Neural progenitor cell (in vitro differentiated cells): ENCODE results near the gene FBXW7. TPM values are rescaled to one million over a fixed set of nuclear protein-coding genes. Genes with fewer than 3 reads are reported as not detected.

Source experiments
- DNase-seq: peaks from one replicate; pipeline ENCODE4 v3.0.0-alpha.2; 2016; ENCODE audit warnings: low spot score
- H2AFZ ChIP-seq: fragments of 200-600 bp; sonication (generic); replicated peaks from 2 replicates; pipeline ENCODE4 v1.6.1; 2016; ENCODE audit warnings: antibody characterized with exemption
- H3F3A ChIP-seq: fragments of 200-600 bp; sonication (generic); 2 replicates; pipeline ENCODE4 v1.6.1; 2016; ENCODE audit warnings: antibody characterized with exemption, low read depth
- H3K27ac ChIP-seq: fragments of 200-600 bp; sonication (generic); 2 replicates; pipeline ENCODE4 v1.5.1; 2016; ENCODE audit warnings: mild to moderate bottlenecking
- H3K27me3 ChIP-seq: fragments of 200-600 bp; sonication (generic); 2 replicates; pipeline ENCODE4 v1.6.1; 2016; ENCODE audit warnings: mild to moderate bottlenecking, moderate library complexity
- H3K36me3 ChIP-seq: fragments of 200-600 bp; sonication (generic); 2 replicates; pipeline ENCODE4 v1.5.1; 2016
- H3K4me1 ChIP-seq: fragments of 200-600 bp; sonication (generic); 2 replicates; pipeline ENCODE4 v1.6.1; 2016; ENCODE audit warnings: mixed run types
- H3K4me2 ChIP-seq: fragments of 200-600 bp; sonication (generic); 2 replicates; pipeline ENCODE4 v1.6.1; 2016
- H3K4me3 ChIP-seq: fragments of 200-600 bp; sonication (generic); 2 replicates; pipeline ENCODE4 v1.5.1; 2016
- H3K79me2 ChIP-seq: fragments of 200-600 bp; sonication (generic); 2 replicates; pipeline ENCODE4 v1.6.1; 2016; ENCODE audit warnings: low read depth
- H3K9ac ChIP-seq: fragments of 200-600 bp; sonication (generic); 2 replicates; pipeline ENCODE4 v1.6.1; 2016
- H3K9me3 ChIP-seq: fragments of 200-600 bp; sonication (generic); 2 replicates; pipeline ENCODE4 v1.5.1; 2016; ENCODE audit warnings: low read depth
- H4K20me1 ChIP-seq: fragments of 200-600 bp; sonication (generic); 2 replicates; pipeline ENCODE4 v1.6.1; 2016; ENCODE audit warnings: low read depth
- H3K27ac Mint-ChIP-seq: 3 replicates; pipeline ENCODE4 v1.8.0; 2021; ENCODE audit warnings: mixed read lengths
- H3K27me3 Mint-ChIP-seq: 2 replicates; pipeline ENCODE4 v1.8.0; 2022; ENCODE audit warnings: low read depth, mild to moderate bottlenecking, inconsistent platforms, moderate library complexity, mixed read lengths; ENCODE audit not compliant: insufficient read depth
- H3K36me3 Mint-ChIP-seq: 3 replicates; pipeline ENCODE4 v1.8.0; 2021; ENCODE audit warnings: mixed read lengths
- H3K4me1 Mint-ChIP-seq: 3 replicates; pipeline ENCODE4 v1.8.0; 2021; ENCODE audit warnings: mixed read lengths
- H3K4me3 Mint-ChIP-seq: 3 replicates; pipeline ENCODE4 v1.8.0; 2021; ENCODE audit warnings: mild to moderate bottlenecking, moderate library complexity, mixed read lengths
- H3K9me3 Mint-ChIP-seq: 3 replicates; pipeline ENCODE4 v1.8.0; 2020; ENCODE audit warnings: mixed read lengths
- CTCF ChIP-seq: fragments of 200-600 bp; sonication (generic); IDR thresholded peaks from 2 replicates; pipeline ENCODE4 v1.5.1; 2017; ENCODE audit warnings: antibody characterized with exemption, mild to moderate bottlenecking
- EZH2 ChIP-seq: fragments of 200-600 bp; sonication (generic); IDR thresholded peaks from 2 replicates; pipeline ENCODE4 v1.6.1; 2017; ENCODE audit warnings: antibody characterized with exemption, mild to moderate bottlenecking, moderate library complexity
- EZH2phosphoT487 ChIP-seq: fragments of 200-600 bp; sonication (generic); IDR thresholded peaks from 2 replicates; pipeline ENCODE4 v1.6.1; 2017; ENCODE audit warnings: antibody characterized with exemption
- total RNA-seq: library from RNA; depleted of rRNA; stranded (reverse); fragments of >200 nt; gene quantifications from 2 replicates; pipeline ENCODE4 v1.2.3, GENCODE V29; 2015; ENCODE audit warnings: low replicate concordance

FBXW7 gene
- total RNA-seq, 1 donor from 2014 or later = 43.9 TPM

GRCh38 chr4:152401424-152401823 is 134.5 kb downstream of the FBXW7 start:
- H3K4me2 ChIP-seq = no peak overlapping the region
- Mint-ChIP-seq H3K27ac (no peak overlapping the region), H3K36me3 (peaks cover 10% of the 10 kb centered on the region), H3K27me3 (peaks cover 2% of the 10 kb centered on the region), H3K4me3 (no peak overlapping the region), H3K4me1 (no peaks in the 10 kb centered on the region), H3K9me3 (no peaks in the 10 kb centered on the region)
- no peak overlapping the region for H3K27ac ChIP-seq
- H3K36me3 ChIP-seq = no peaks in the 10 kb centered on the region
- DNase-seq = no peak
- no peak overlapping the region for H3K4me3 ChIP-seq
- H2AFZ ChIP-seq = no peak overlapping the region
- no peaks in the 10 kb centered on the region for H3K9me3 ChIP-seq
- no peak overlapping the region for H3K9ac ChIP-seq
- TF ChIP-seq CTCF (no peak), EZH2 (no peak), EZH2phosphoT487 (no peak)
- H3F3A ChIP-seq = no peaks in the 10 kb centered on the region
- H3K4me1 ChIP-seq = no peaks in the 10 kb centered on the region
- H3K79me2 ChIP-seq = no peaks in the 10 kb centered on the region
- no peaks in the 10 kb centered on the region for H4K20me1 ChIP-seq
- H3K27me3 ChIP-seq = no peaks in the 10 kb centered on the region

GRCh38 chr4:152399246-152399645 is 136.6 kb downstream of the FBXW7 start:
- H3K36me3 Mint-ChIP-seq = peaks cover 8% of the 10 kb centered on the region
- no peaks in the 10 kb centered on the region for H3K36me3 ChIP-seq
- H3K27me3 Mint-ChIP-seq = peaks cover 2% of the 10 kb centered on the region
- H4K20me1 ChIP-seq = peaks cover 5% of the 10 kb centered on the region
- H2AFZ ChIP-seq = no peak overlapping the region
- no peaks in the 10 kb centered on the region for H3F3A ChIP-seq
- H3K79me2 ChIP-seq = no peaks in the 10 kb centered on the region
- H3K27ac ChIP-seq = no peak overlapping the region
- no peaks in the 10 kb centered on the region for H3K9me3 ChIP-seq
- H3K4me3 Mint-ChIP-seq = no peak overlapping the region
- H3K27me3 ChIP-seq = no peaks in the 10 kb centered on the region
- TF ChIP-seq EZH2 = no peak
- TF ChIP-seq EZH2phosphoT487 = no peak
- TF ChIP-seq CTCF = no peak
- H3K9ac ChIP-seq = no peak overlapping the region
- no peak overlapping the region for H3K4me3 ChIP-seq
- DNase-seq = no peak
- no peaks in the 10 kb centered on the region for H3K4me1 Mint-ChIP-seq
- no peak overlapping the region for H3K27ac Mint-ChIP-seq
- no peaks in the 10 kb centered on the region for H3K4me1 ChIP-seq
- no peak overlapping the region for H3K4me2 ChIP-seq
- no peaks in the 10 kb centered on the region for H3K9me3 Mint-ChIP-seq

- peaks cover 2% of the 10 kb centered on the region for H3K27me3 Mint-ChIP-seq
- peak; percentile 27 for DNase-seq
Observed at GRCh38 chr4:152398060-152398459, 137.8 kb downstream of the FBXW7 start.

More at GRCh38 chr4:152398060-152398459, 137.8 kb downstream of the FBXW7 start:
- TF ChIP-seq CTCF = peak; percentile 60
- no peak for TF ChIP-seq EZH2
- Histone ChIP-seq H4K20me1 (peaks cover 5% of the 10 kb centered on the region), H3K4me2 (no peak overlapping the region), H3K36me3 (no peaks in the 10 kb centered on the region), H3K27me3 (no peaks in the 10 kb centered on the region), H3K4me1 (no peaks in the 10 kb centered on the region), H3K9ac (no peak overlapping the region), H3F3A (no peaks in the 10 kb centered on the region), H3K79me2 (no peaks in the 10 kb centered on the region), H3K27ac (no peak overlapping the region), H3K4me3 (no peak overlapping the region), H3K9me3 (no peaks in the 10 kb centered on the region), H2AFZ (no peak overlapping the region)
- Mint-ChIP-seq H3K36me3 (peaks cover 8% of the 10 kb centered on the region), H3K9me3 (no peaks in the 10 kb centered on the region), H3K4me1 (no peaks in the 10 kb centered on the region), H3K4me3 (no peak overlapping the region), H3K27ac (no peak overlapping the region)
